Measurements from ENCODE around the gene RNF111. TPM values are rescaled to one million over a fixed set of nuclear protein-coding genes. Genes with fewer than 3 reads are reported as not detected.

Gene RNF111
- total RNA-seq, 2 experiments from 2014 or later: 27.0 to 36.0 TPM

- ATAC-seq: no peak
- no peak for DNase-seq
- peaks cover 46% of the 10 kb centered on the region for H3K4me1 Mint-ChIP-seq
- ChIA-PET CTCF (interaction anchor here (0.6 to 1.2 kb wide), 4 partner anchors 8 to 332 kb away, joined by 3 to 5 read pairs (median 3); no protein-coding TSS in a partner anchor), POLR2A (no interaction called here)
- no peak overlapping the region for H3K27ac Mint-ChIP-seq
- no peaks in the 10 kb centered on the region for H3K9me3 Mint-ChIP-seq (ENCODE audit: low read depth)
- intact Hi-C loops (cut with DNase I, micrococcal nuclease): loop anchor here (2.0 to 10.0 kb wide), 4 partner anchors 45 to 319 kb away; partner anchors contain the start of genes CCNB2 (in 1 of the 2) and SLTM (in 1 of the 2)
- H3K36me3 Mint-ChIP-seq (ENCODE audit: low read depth): no peaks in the 10 kb centered on the region
- H3K27me3 Mint-ChIP-seq: peaks cover 3% of the 10 kb centered on the region
- H3K4me3 Mint-ChIP-seq: no peak overlapping the region
Observed at GRCh38 chr15:58977887-58978286, 9.6 kb upstream of the RNF111 start.

GRCh38 chr15:58980351-58980939, 7.0 kb upstream of the RNF111 start:
- CTCF ChIA-PET: interaction anchor here (0.6 to 2.3 kb wide), 19 partner anchors 8 to 555 kb away, joined by 3 to 9 read pairs (median 4); no protein-coding TSS in a partner anchor
- ATAC-seq: no peak
- H3K27me3 Mint-ChIP-seq: no peaks in the 10 kb centered on the region
- H3K36me3 Mint-ChIP-seq (ENCODE audit: low read depth): no peaks in the 10 kb centered on the region
- intact Hi-C loops (cut with DNase I, micrococcal nuclease): loop anchor here (1.0 to 5.0 kb wide), 5 partner anchors 37 to 549 kb away; no protein-coding TSS in a partner anchor
- POLR2A ChIA-PET: no interaction called here
- no peaks in the 10 kb centered on the region for H3K9me3 Mint-ChIP-seq (ENCODE audit: low read depth)
- no peak overlapping the region for H3K4me3 Mint-ChIP-seq
- peaks cover 39% of the 10 kb centered on the region for H3K4me1 Mint-ChIP-seq
- no peak overlapping the region for H3K27ac Mint-ChIP-seq
- no peak for DNase-seq

- Mint-ChIP-seq H3K36me3 (ENCODE audit: low read depth) (no peaks in the 10 kb centered on the region), H3K9me3 (ENCODE audit: low read depth) (no peaks in the 10 kb centered on the region), H3K4me1 (peaks cover 37% of the 10 kb centered on the region), H3K27me3 (no peaks in the 10 kb centered on the region), H3K4me3 (no peak overlapping the region), H3K27ac (peak overlapping the region; percentile 19)
- ATAC-seq (peak; percentile 41), DNase-seq (no peak)
- ChIA-PET POLR2A (interaction anchor here (0.6 kb wide), 1 partner anchor 80 kb away, joined by 5 read pairs; no protein-coding TSS in a partner anchor), CTCF (interaction anchor here (0.6 to 1.3 kb wide), 4 partner anchors 9 to 1150 kb away, joined by 3 to 4 read pairs (median 3); no protein-coding TSS in a partner anchor)
- intact Hi-C loops (cut with DNase I, micrococcal nuclease): loop anchor here in 1 of 2 experiments (5.0 kb wide), 2 partner anchors 35 to 155 kb away; no protein-coding TSS in a partner anchor
Observed at GRCh38 chr15:58981808-58982475, 5.5 kb upstream of the RNF111 start.

DNA sequence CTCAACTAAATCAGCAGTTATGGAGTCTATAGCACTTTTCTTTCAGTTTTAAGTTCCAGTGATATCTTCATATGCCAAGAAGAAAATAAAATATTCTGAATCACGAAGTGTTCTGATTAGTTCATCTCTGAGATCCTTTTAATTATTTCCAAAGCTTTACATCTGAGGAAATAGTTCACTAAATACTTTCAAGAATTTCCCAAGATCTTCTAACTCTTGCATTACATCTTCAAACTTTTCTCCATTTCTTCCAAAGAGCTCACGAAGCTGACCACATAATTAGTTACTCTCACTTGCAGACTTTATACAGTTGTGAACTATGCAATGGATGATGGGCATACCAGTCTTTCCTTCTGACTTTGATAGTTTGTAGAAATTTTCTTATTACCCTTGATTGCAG, 4.2 kb upstream of the RNF111 start:
- ChIA-PET CTCF (interaction anchor here (0.6 to 1.1 kb wide), 2 partner anchors 546 to 704 kb away, joined by 3 to 5 read pairs; no protein-coding TSS in a partner anchor), POLR2A (no interaction called here)
- no peak for ATAC-seq
- intact Hi-C loops (cut with DNase I, micrococcal nuclease): loop anchor here in 1 of 2 experiments (5.0 kb wide), 2 partner anchors 34 to 154 kb away; no protein-coding TSS in a partner anchor
- Mint-ChIP-seq H3K36me3 (ENCODE audit: low read depth) (peaks cover 3% of the 10 kb centered on the region), H3K4me1 (peaks cover 43% of the 10 kb centered on the region), H3K27me3 (no peaks in the 10 kb centered on the region), H3K27ac (no peak overlapping the region), H3K9me3 (ENCODE audit: low read depth) (no peaks in the 10 kb centered on the region), H3K4me3 (no peak overlapping the region)
- DNase-seq: no peak

DNA sequence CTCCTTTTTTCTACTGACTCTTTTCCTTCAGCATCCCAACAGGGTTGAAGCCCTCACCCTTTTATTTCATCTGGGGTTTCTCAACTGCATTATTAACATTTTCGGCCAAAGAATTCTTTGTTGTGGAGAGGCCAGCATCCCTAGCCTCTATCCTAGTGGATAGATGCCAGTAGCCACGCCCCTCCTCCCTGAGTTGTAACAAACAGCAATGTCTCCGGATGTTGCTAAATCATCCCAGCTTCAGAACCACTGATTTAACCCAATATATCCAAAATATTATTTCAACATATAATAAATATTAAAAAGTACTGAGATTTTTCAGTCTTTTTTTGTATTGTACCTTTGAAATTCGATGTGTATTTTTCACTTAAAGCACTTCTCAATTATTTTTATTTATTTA, 2.0 kb upstream of the RNF111 start:
- Mint-ChIP-seq H3K4me3 (no peak overlapping the region), H3K4me1 (peaks cover 40% of the 10 kb centered on the region), H3K9me3 (ENCODE audit: low read depth) (no peaks in the 10 kb centered on the region), H3K27ac (no peak overlapping the region), H3K27me3 (no peaks in the 10 kb centered on the region), H3K36me3 (ENCODE audit: low read depth) (peaks cover 12% of the 10 kb centered on the region)
- ATAC-seq (no peak), DNase-seq (no peak)
- POLR2A ChIA-PET: no interaction called here
- CTCF ChIA-PET: interaction anchor here (0.6 to 0.7 kb wide), 2 partner anchors 442 to 566 kb away, joined by 3 read pairs; no protein-coding TSS in a partner anchor
- intact Hi-C loops (cut with DNase I, micrococcal nuclease): loop anchor here in 1 of 2 experiments (5.0 kb wide), 2 partner anchors 42 to 1278 kb away; partner anchors contain the start of gene POLR2M

DNA sequence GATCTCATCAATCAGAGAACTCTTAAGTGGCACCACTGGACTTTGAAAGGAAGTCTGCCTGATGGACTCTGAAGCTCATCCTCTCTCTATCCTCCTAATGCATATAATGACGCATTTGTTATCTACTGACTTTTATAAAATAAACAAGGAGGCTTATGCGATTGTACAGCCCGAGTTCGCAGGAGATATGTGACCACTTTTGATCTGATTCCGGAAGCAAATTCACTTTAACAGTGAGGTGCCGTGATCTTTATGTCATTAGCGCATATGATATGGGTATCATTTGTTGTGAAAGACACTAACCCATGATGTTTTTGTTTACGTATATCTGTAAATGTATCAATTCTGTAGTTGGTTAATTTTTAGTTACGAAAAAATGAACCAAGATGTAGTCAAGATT, 427 bp upstream of the RNF111 start:
- ChIA-PET CTCF (interaction anchor here (0.7 to 1.0 kb wide), 2 partner anchors 110 to 451 kb away, joined by 3 read pairs; partner anchors contain the start of gene FAM81A), POLR2A (no interaction called here)
- Mint-ChIP-seq H3K27ac (peak overlapping the region; percentile 92), H3K9me3 (ENCODE audit: low read depth) (no peaks in the 10 kb centered on the region), H3K36me3 (ENCODE audit: low read depth) (peaks cover 23% of the 10 kb centered on the region), H3K4me1 (peaks cover 39% of the 10 kb centered on the region), H3K27me3 (no peaks in the 10 kb centered on the region), H3K4me3 (peak overlapping the region; percentile 96)
- intact Hi-C loops (cut with DNase I, micrococcal nuclease): loop anchor here (1.0 to 5.0 kb wide), 8 partner anchors 8 to 1280 kb away; partner anchors contain the start of genes SLTM (in 2 of the 2), CCNB2 (in 1 of the 2), GTF2A2 (in 1 of the 2) and MINDY2 (in 1 of the 2)
- no peak for DNase-seq
- no peak for ATAC-seq

GRCh38 chr15:58988006-58988785, 733 bp downstream of the RNF111 start:
- DNase-seq (peak; percentile 74), ATAC-seq (peak; percentile 57)
- H3K36me3 Mint-ChIP-seq (ENCODE audit: low read depth): peaks cover 28% of the 10 kb centered on the region
- ChIA-PET POLR2A (interaction anchor here (0.6 kb wide), 1 partner anchor 84 kb away, joined by 4 read pairs; no protein-coding TSS in a partner anchor), CTCF (interaction anchor here (0.7 to 1.9 kb wide), 3 partner anchors 9 to 72 kb away, joined by 3 to 7 read pairs (median 4); no protein-coding TSS in a partner anchor)
- intact Hi-C loops (cut with DNase I, micrococcal nuclease): loop anchor here in 1 of 2 experiments (5.0 kb wide), 2 partner anchors 39 to 1281 kb away; partner anchors contain the start of gene POLR2M
- H3K9me3 Mint-ChIP-seq (ENCODE audit: low read depth): no peaks in the 10 kb centered on the region
- H3K27me3 Mint-ChIP-seq: no peaks in the 10 kb centered on the region
- peak overlapping the region; percentile 92 for H3K27ac Mint-ChIP-seq
- peaks cover 37% of the 10 kb centered on the region for H3K4me1 Mint-ChIP-seq
- peak overlapping the region; percentile 96 for H3K4me3 Mint-ChIP-seq

- H3K27me3 Mint-ChIP-seq: no peaks in the 10 kb centered on the region
Observed at GRCh38 chr15:58992181-58992580, 4.7 kb downstream of the RNF111 start.

DNA sequence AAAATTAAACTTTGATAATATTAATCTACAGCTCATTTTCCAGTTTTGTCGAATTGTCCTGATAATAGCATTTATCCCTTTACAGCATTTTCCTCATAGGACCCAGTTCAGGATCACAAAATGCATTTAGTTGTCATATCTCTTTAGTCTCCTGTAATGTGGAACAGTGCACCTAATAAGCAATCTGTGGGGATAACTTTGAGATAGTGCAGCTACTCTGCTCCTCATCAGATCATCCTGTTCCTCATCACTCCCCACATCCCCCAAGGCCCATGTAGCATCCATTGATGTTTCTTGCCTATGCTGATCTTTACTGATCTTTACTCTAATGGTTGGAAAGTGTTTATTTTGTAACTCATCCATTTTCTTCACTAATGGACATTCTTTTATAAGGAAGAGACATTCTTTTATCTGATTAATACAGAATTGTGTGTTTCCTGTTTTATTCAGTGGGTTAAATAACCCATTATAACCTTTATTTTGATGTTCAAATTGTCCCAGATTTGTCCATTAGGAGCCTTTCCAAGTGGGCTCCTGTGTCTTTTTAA, 7.5 kb downstream of the RNF111 start:
- Mint-ChIP-seq H3K27me3 (no peaks in the 10 kb centered on the region), H3K36me3 (ENCODE audit: low read depth) (peaks cover 31% of the 10 kb centered on the region), H3K27ac (no peak overlapping the region), H3K9me3 (ENCODE audit: low read depth) (no peaks in the 10 kb centered on the region), H3K4me1 (peaks cover 37% of the 10 kb centered on the region), H3K4me3 (no peak overlapping the region)
- ATAC-seq: no peak
- POLR2A ChIA-PET: no interaction called here
- DNase-seq: no peak
- CTCF ChIA-PET: no interaction called here
- intact Hi-C loops (cut with DNase I, micrococcal nuclease): no loop called here

More at GRCh38 chr15:58992181-58992580, 4.7 kb downstream of the RNF111 start:
- Mint-ChIP-seq H3K27ac (no peak overlapping the region), H3K4me1 (peaks cover 37% of the 10 kb centered on the region), H3K4me3 (no peak overlapping the region), H3K36me3 (ENCODE audit: low read depth) (peaks cover 36% of the 10 kb centered on the region), H3K9me3 (ENCODE audit: low read depth) (no peaks in the 10 kb centered on the region)
- intact Hi-C loops (cut with DNase I, micrococcal nuclease): no loop called here
- DNase-seq: no peak
- no peak for ATAC-seq
- ChIA-PET POLR2A (interaction anchor here (0.6 to 0.9 kb wide), 2 partner anchors 52 to 599 kb away, joined by 3 to 10 read pairs; no protein-coding TSS in a partner anchor), CTCF (interaction anchor here (0.7 to 2.2 kb wide), 2 partner anchors 12 to 143 kb away, joined by 3 to 9 read pairs; no protein-coding TSS in a partner anchor)

DNA sequence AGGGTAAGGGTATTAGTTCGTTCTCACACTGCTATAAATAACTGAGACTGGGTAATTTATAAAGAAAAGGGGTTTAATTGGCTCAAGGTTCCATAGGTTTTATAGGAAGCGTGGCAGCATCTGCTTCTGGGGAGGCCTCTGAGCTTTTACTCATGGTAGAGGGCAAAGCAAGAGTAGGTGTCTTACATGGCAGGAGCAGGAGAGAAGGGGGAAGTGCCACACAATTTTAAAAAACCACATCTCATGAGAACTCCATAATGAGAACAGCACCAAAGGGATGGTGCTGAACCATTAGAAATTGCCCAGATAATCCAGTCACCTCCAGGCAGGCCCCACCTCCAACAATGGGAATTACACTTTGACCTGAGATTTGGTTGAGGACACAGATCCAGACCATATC, 12.2 kb downstream of the RNF111 start:
- Mint-ChIP-seq H3K27me3 (no peaks in the 10 kb centered on the region), H3K4me3 (no peak overlapping the region), H3K9me3 (ENCODE audit: low read depth) (no peaks in the 10 kb centered on the region), H3K36me3 (ENCODE audit: low read depth) (peaks cover 15% of the 10 kb centered on the region), H3K4me1 (peaks cover 37% of the 10 kb centered on the region), H3K27ac (no peak overlapping the region)
- intact Hi-C loops (cut with DNase I, micrococcal nuclease): loop anchor here in 1 of 2 experiments (2.0 kb wide), 1 partner anchor 23 kb away; no protein-coding TSS in a partner anchor
- ChIA-PET POLR2A (no interaction called here), CTCF (no interaction called here)
- DNase-seq: no peak
- ATAC-seq: no peak

Data from activated CD4-positive, alpha-beta T cell treated with anti-CD3 and anti-CD28 coated beads for 36 hours (primary cell).